GM12874 (cell line): ENCODE data around the gene ADORA1.

ENCODE experiments used
- CTCF ChIP-seq: IDR thresholded peaks from 2 replicates; pipeline ENCODE4 v1.5.1; 2011; ENCODE audit warnings: low read depth, mild to moderate bottlenecking, control low read depth, low read length, moderate library complexity; ENCODE audit not compliant: insufficient read depth

ADORA1 gene

GRCh38 chr1:203146537-203146936 lies 19.0 kb downstream of the ADORA1 start:
- TF ChIP-seq CTCF = no peak

- no peak for TF ChIP-seq CTCF
These were observed 19.9 kb downstream of the ADORA1 start for GRCh38 chr1:203147376-203147775.

GRCh38 chr1:203148127-203148526 lies 20.6 kb downstream of the ADORA1 start:
- TF ChIP-seq CTCF = peak; percentile 61; the same call in 1 of the 2 replicates

GRCh38 chr1:203148579-203148978 lies 21.1 kb downstream of the ADORA1 start:
- no peak for TF ChIP-seq CTCF

GRCh38 chr1:203149188-203149840 lies 21.8 kb downstream of the ADORA1 start:
- TF ChIP-seq CTCF = no peak

GRCh38 chr1:203150511-203151297 lies 23.2 kb downstream of the ADORA1 start:
- no peak for TF ChIP-seq CTCF

- no peak for TF ChIP-seq CTCF
These were observed 24.0 kb downstream of the ADORA1 start for GRCh38 chr1:203151362-203152157.
